HEK293 (cell line): Measurements from ENCODE around the gene SLC39A1.

Source experiments
- CTCF ChIA-PET: fragments of 350-600 bp; formaldehyde crosslinking; extraction: SDS; loops from one replicate; lab custom pipeline; 2021; ENCODE audit warnings: antibody characterized with exemption; lab: Yijun Ruan, JAX
- POLR2A ChIA-PET: fragments of 300-600 bp; formaldehyde crosslinking; extraction: SDS; loops from one replicate; lab custom pipeline; 2020; ENCODE audit warnings: antibody characterized with exemption, inconsistent platforms; lab: Yijun Ruan, JAX
- H3K27ac ChIP-seq: fragments of 200-500 bp; sonication (Bioruptor generic); 2 replicates; pipeline ENCODE4 v1.5.1; 2014; ENCODE audit warnings: low read depth, low read length, control low read depth, inconsistent platforms; ENCODE audit errors: extremely low read depth
- H3K36me3 ChIP-seq, 2 experiments: fragments of 200-500 bp in 1 of 2; sonication (Bioruptor generic) in 1 of 2; 1 replicate in 1 of 2; 2 replicates in 1 of 2; pipeline ENCODE4 v1.5.1; 2014 to 2017; ENCODE audit warnings: inconsistent platforms in 2 of 2, low read length in 2 of 2; ENCODE audit not compliant: control insufficient read depth in 2 of 2, insufficient read depth in 1 of 2
- H3K4me1 ChIP-seq: fragments of 200-500 bp; sonication (Bioruptor generic); 2 replicates; pipeline ENCODE4 v1.5.1; 2014; ENCODE audit warnings: mild to moderate bottlenecking, low read length, inconsistent platforms; ENCODE audit not compliant: control insufficient read depth, insufficient read depth
- H3K4me3 ChIP-seq: 2 replicates; pipeline ENCODE4 v1.5.1; 2011; ENCODE audit warnings: low read depth, mild to moderate bottlenecking, control low read depth, low read length, moderate library complexity
- H3K9me3 ChIP-seq: fragments of 200-500 bp; sonication (Bioruptor generic); 2 replicates; pipeline ENCODE4 v1.5.1; 2014; ENCODE audit warnings: low read depth, low read length, inconsistent platforms; ENCODE audit not compliant: control insufficient read depth, insufficient read depth
- ELK4 ChIP-seq: IDR thresholded peaks from 2 replicates; pipeline ENCODE4 v1.6.1; 2011; ENCODE audit warnings: mild to moderate bottlenecking, low read depth, low read length, borderline replicate concordance
- PRDM1 ChIP-seq: fragments of 450-650 bp; formaldehyde crosslinking; IDR thresholded peaks from 2 replicates; pipeline ENCODE4; 2016; ENCODE audit warnings: missing biosample characterization, missing genetic modification characterization
- REST ChIP-seq: fragments of 450-650 bp; formaldehyde crosslinking; IDR thresholded peaks from 2 replicates; pipeline ENCODE4 v1.5.1; 2016; ENCODE audit warnings: missing biosample characterization, missing genetic modification characterization
- SP3 ChIP-seq: fragments of 450-650 bp; formaldehyde crosslinking; IDR thresholded peaks from 2 replicates; pipeline ENCODE4 v1.5.1; 2016; ENCODE audit warnings: missing biosample characterization, missing genetic modification characterization
- TRIM28 ChIP-seq: IDR thresholded peaks from 2 replicates; pipeline ENCODE4 v1.6.1; 2011; ENCODE audit warnings: low read length, control low read depth, borderline replicate concordance
- ZBTB6 ChIP-seq: fragments of 450-650 bp; formaldehyde crosslinking; IDR thresholded peaks from 2 replicates; pipeline ENCODE4 v1.5.1; 2017; ENCODE audit warnings: missing biosample characterization, missing genetic modification characterization
- ZNF10 ChIP-seq: fragments of 450-650 bp; formaldehyde crosslinking; IDR thresholded peaks from 2 replicates; pipeline ENCODE4 v1.5.1; 2017; ENCODE audit warnings: missing biosample characterization, missing genetic modification characterization
- ZNF16 ChIP-seq: fragments of 450-650 bp; formaldehyde crosslinking; IDR thresholded peaks from 2 replicates; pipeline ENCODE4 v1.5.1; 2016; ENCODE audit warnings: low read depth, missing biosample characterization, missing genetic modification characterization
- ZNF24 ChIP-seq: fragments of 450-650 bp; formaldehyde crosslinking; IDR thresholded peaks from 2 replicates; pipeline ENCODE4 v1.5.1; 2016; ENCODE audit warnings: missing biosample characterization, missing genetic modification characterization
- ZNF274 ChIP-seq, 2 experiments: fragments of 200-500 bp in 1 of 2; fragments of 450-650 bp in 1 of 2; sonication (Bioruptor generic) in 1 of 2; formaldehyde crosslinking in 1 of 2; IDR thresholded peaks; 2 replicates each; pipeline versions ENCODE4 v1.5.1 to v1.6.1; 2014 to 2016; ENCODE audit warnings: borderline replicate concordance in 1 of 2, inconsistent platforms in 1 of 2, low read length in 1 of 2, missing biosample characterization in 1 of 2, missing genetic modification characterization in 1 of 2
- ZNF341 ChIP-seq: fragments of 450-650 bp; formaldehyde crosslinking; IDR thresholded peaks from 2 replicates; pipeline ENCODE4; 2016; ENCODE audit warnings: low read depth, missing biosample characterization, missing genetic modification characterization
- ZNF423 ChIP-seq: fragments of 450-650 bp; formaldehyde crosslinking; IDR thresholded peaks from 2 replicates; pipeline ENCODE4 v1.5.1; 2016; ENCODE audit warnings: missing biosample characterization, missing genetic modification characterization
- ZNF426 ChIP-seq: fragments of 450-650 bp; formaldehyde crosslinking; IDR thresholded peaks from 2 replicates; pipeline ENCODE4 v1.5.1; 2017; ENCODE audit warnings: missing biosample characterization, missing genetic modification characterization, mild to moderate bottlenecking, inconsistent platforms, moderate library complexity
- ZNF518A ChIP-seq: fragments of 450-650 bp; formaldehyde crosslinking; conservative IDR thresholded peaks from 2 replicates; pipeline ENCODE4 v1.5.1; 2016; ENCODE audit warnings: low read depth, missing biosample characterization, missing genetic modification characterization
- ZNF530 ChIP-seq: fragments of 450-650 bp; formaldehyde crosslinking; IDR thresholded peaks from 2 replicates; pipeline ENCODE4 v1.5.1; 2016; ENCODE audit warnings: low read depth, missing biosample characterization, missing genetic modification characterization
- ZNF701 ChIP-seq: fragments of 450-650 bp; formaldehyde crosslinking; IDR thresholded peaks from 2 replicates; pipeline ENCODE4 v1.5.1; 2016; ENCODE audit warnings: missing biosample characterization, missing genetic modification characterization
- ZNF776 ChIP-seq: fragments of 450-650 bp; formaldehyde crosslinking; IDR thresholded peaks from 2 replicates; pipeline ENCODE4 v1.5.0; 2017; ENCODE audit warnings: missing biosample characterization, missing genetic modification characterization, borderline replicate concordance
- ZNF777 ChIP-seq: fragments of 450-650 bp; formaldehyde crosslinking; IDR thresholded peaks from 2 replicates; pipeline ENCODE4 v1.5.1; 2017; ENCODE audit warnings: missing biosample characterization, missing genetic modification characterization, borderline replicate concordance
- ZNF792 ChIP-seq: fragments of 450-650 bp; formaldehyde crosslinking; IDR thresholded peaks from 2 replicates; pipeline ENCODE4 v1.5.1; 2016; ENCODE audit warnings: missing biosample characterization, missing genetic modification characterization
- ZXDB ChIP-seq: fragments of 450-650 bp; formaldehyde crosslinking; IDR thresholded peaks from 2 replicates; pipeline ENCODE4 v1.5.1; 2016; ENCODE audit warnings: missing biosample characterization, missing genetic modification characterization
- TF ChIP-seq, protein P1 (sequence below): fragments of 450-650 bp; formaldehyde crosslinking; IDR thresholded peaks from 2 replicates; pipeline ENCODE4 v1.5.1; 2016; ENCODE audit warnings: missing biosample characterization, missing genetic modification characterization
- TF ChIP-seq, protein P2 (sequence below): fragments of 450-650 bp; formaldehyde crosslinking; IDR thresholded peaks from 2 replicates; pipeline ENCODE4 v1.5.1; 2016; ENCODE audit warnings: missing biosample characterization, missing genetic modification characterization

SLC39A1 gene

DNA sequence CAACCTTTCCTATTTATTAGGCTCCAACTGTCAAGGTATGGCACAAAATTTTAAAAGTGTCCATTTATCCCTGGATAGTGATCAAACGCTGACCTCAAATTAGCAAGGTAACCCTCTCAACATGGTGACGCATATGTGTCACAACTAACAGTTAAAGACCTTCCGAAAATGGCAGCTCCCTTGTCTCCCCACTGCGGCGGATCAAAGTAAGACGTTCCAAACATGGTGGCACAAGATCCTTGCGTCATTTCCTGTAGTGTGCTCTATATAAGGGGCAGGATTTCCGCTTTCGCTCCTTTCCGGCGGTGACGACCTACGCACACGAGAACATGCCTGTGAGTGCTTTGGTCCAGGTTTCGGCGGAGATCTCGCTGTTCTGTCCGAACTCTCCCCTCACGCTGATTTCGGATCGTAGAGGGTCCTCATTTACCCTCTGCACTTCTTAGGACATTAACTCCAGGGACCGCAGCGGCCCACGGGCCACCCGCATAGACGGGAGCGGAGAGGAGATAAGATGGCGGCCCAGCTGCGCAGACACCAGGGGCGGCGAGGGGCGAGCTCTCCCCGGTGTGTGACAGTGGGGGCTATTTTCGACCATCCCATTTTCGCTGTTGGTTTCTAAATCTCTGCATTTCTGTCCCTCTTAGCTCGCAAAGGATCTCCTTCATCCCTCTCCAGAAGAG is 27.3 kb upstream of the SLC39A1 start, which contains the start of gene RPS27:
Gene RPS27, plus strand, starts transcription at position 295 of the 683 bp plus-strand sequence. Its CDS starts 35 bp downstream, at position 330.
- ChIA-PET POLR2A (interaction anchor here (0.6 to 6.3 kb wide), 66 partner anchors 8 to 638 kb away, joined by 3 to 114 read pairs (median 4); partner anchors contain the start of genes ATP8B2, CHTOP, CREB3L4 and CRTC2), CTCF (interaction anchor here (0.6 to 2.1 kb wide), 4 partner anchors 32 to 194 kb away, joined by 3 to 7 read pairs (median 4); no protein-coding TSS in a partner anchor)
- Histone ChIP-seq H3K4me3 (peak within 1 kb of the TSS; percentile 93), H3K9me3 (no peaks in the 10 kb centered on the region), H3K36me3 (peaks cover 34 to 44% of the 10 kb centered on the region in 2 experiments), H3K4me1 (peaks cover 3% of the 10 kb centered on the region; the same call in 1 of the 2 replicates), H3K27ac (peak within 1 kb of the TSS; percentile 67)
- peak; percentile 94 for TF ChIP-seq ZXDB (tag by site-specific recombination)
- TF ChIP-seq ZNF776 (tag by site-specific recombination) = no peak
- TF ChIP-seq ZNF341 (tag by site-specific recombination) = peak; percentile 85
- TF ChIP-seq TRIM28 = peak; percentile 76; the same call in 1 of the 2 replicates
- peak; percentile 46; the same call in 1 of the 2 replicates for TF ChIP-seq ZNF777 (tag by site-specific recombination)
- TF ChIP-seq REST (tag by site-specific recombination) = peak; percentile 73
- TF ChIP-seq, protein P1, sequence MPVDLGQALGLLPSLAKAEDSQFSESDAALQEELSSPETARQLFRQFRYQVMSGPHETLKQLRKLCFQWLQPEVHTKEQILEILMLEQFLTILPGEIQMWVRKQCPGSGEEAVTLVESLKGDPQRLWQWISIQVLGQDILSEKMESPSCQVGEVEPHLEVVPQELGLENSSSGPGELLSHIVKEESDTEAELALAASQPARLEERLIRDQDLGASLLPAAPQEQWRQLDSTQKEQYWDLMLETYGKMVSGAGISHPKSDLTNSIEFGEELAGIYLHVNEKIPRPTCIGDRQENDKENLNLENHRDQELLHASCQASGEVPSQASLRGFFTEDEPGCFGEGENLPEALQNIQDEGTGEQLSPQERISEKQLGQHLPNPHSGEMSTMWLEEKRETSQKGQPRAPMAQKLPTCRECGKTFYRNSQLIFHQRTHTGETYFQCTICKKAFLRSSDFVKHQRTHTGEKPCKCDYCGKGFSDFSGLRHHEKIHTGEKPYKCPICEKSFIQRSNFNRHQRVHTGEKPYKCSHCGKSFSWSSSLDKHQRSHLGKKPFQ = 0 out of 2 replicates have a peak, but pooled peaks have one; percentile 30
- no peak for TF ChIP-seq ZNF530 (tag by site-specific recombination)
- TF ChIP-seq ELK4 = peak; percentile 81
- TF ChIP-seq ZNF274 (IDR thresholded peaks at IDR 0.05; ENCODE audit: low read length) = no peak
- TF ChIP-seq ZNF274 (tag by site-specific recombination; IDR thresholded peaks at IDR 0.05; ENCODE audit: borderline replicate concordance) = no peak
- peak; percentile 44; the same call in 1 of the 2 replicates for TF ChIP-seq ZNF24 (tag by site-specific recombination)
- TF ChIP-seq ZNF426 (tag by site-specific recombination) = no peak
- TF ChIP-seq ZNF423 (tag by site-specific recombination) = no peak
- TF ChIP-seq ZNF10 = peak; percentile 51; the same call in 1 of the 2 replicates
- no peak for TF ChIP-seq ZNF792 (tag by site-specific recombination)
- TF ChIP-seq SP3 (tag by site-specific recombination) = peak; percentile 72
- no peak for TF ChIP-seq ZNF701 (tag by site-specific recombination)
- TF ChIP-seq ZNF16 (tag by site-specific recombination) = no peak
- TF ChIP-seq ZNF518A (tag by site-specific recombination) = peak; percentile 96
- TF ChIP-seq ZBTB6 (tag by site-specific recombination) = no peak
- peak; percentile 39; the same call in 1 of the 2 replicates for TF ChIP-seq PRDM1
- TF ChIP-seq, protein P2, sequence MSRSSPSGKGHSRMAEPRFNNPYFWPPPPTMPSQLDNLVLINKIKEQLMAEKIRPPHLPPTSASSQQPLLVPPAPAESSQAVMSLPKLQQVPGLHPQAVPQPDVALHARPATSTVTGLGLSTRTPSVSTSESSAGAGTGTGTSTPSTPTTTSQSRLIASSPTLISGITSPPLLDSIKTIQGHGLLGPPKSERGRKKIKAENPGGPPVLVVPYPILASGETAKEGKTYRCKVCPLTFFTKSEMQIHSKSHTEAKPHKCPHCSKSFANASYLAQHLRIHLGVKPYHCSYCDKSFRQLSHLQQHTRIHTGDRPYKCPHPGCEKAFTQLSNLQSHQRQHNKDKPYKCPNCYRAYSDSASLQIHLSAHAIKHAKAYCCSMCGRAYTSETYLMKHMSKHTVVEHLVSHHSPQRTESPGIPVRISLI (tag by site-specific recombination) = no peak
